Measurements from ENCODE around the gene GATAD2A. TPM values are rescaled to one million over a fixed set of nuclear protein-coding genes. Genes with fewer than 3 reads are reported as not detected.
A peak's percentile ranks its signal among the peaks of the same experiment; 100 is the strongest.

The GATAD2A gene
- total RNA-seq, 1 donor from 2014 or later: 150 TPM

- TF ChIP-seq, protein P1, sequence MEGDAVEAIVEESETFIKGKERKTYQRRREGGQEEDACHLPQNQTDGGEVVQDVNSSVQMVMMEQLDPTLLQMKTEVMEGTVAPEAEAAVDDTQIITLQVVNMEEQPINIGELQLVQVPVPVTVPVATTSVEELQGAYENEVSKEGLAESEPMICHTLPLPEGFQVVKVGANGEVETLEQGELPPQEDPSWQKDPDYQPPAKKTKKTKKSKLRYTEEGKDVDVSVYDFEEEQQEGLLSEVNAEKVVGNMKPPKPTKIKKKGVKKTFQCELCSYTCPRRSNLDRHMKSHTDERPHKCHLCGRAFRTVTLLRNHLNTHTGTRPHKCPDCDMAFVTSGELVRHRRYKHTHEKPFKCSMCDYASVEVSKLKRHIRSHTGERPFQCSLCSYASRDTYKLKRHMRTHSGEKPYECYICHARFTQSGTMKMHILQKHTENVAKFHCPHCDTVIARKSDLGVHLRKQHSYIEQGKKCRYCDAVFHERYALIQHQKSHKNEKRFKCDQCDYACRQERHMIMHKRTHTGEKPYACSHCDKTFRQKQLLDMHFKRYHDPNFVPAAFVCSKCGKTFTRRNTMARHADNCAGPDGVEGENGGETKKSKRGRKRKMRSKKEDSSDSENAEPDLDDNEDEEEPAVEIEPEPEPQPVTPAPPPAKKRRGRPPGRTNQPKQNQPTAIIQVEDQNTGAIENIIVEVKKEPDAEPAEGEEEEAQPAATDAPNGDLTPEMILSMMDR (conservative IDR thresholded peaks at IDR 0.05): no peak
- peaks cover 52% of the 10 kb centered on the region for H3K4me1 Mint-ChIP-seq
- peaks cover 2% of the 10 kb centered on the region for H3K27me3 Mint-ChIP-seq (ENCODE audit: low read depth)
- H3K9me3 Mint-ChIP-seq: no peaks in the 10 kb centered on the region
- peak overlapping the region; percentile 69 for H3K27ac Mint-ChIP-seq (ENCODE audit: unreplicated experiment)
- H3K36me3 Mint-ChIP-seq (ENCODE audit: low read depth): no peaks in the 10 kb centered on the region
- H3K4me3 Mint-ChIP-seq: peak overlapping the region; percentile 99
- no peak for DNase-seq (ENCODE audit: low read depth, low spot score)
Observed at GRCh38 chr19:19406878-19407632, 1.6 kb downstream of the GATAD2A start.

DNA sequence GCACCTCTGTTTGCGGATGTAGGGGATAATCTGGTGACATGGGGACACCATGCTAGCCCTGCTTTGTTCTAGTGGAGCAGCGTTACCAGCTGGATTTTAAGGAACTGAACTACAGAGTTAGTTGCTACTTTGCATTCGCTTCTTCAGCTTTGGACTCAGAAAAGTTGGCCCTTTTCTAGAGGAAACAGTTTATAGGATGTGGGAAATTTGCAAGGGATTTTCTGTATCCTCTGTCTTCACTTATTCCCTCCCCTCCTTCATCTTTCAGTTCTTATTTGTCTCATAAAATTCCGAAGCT lies 2.1 kb downstream of the GATAD2A start:
- H3K9me3 Mint-ChIP-seq: no peaks in the 10 kb centered on the region
- no peaks in the 10 kb centered on the region for H3K36me3 Mint-ChIP-seq (ENCODE audit: low read depth)
- peak overlapping the region; percentile 99 for H3K4me3 Mint-ChIP-seq
- H3K27me3 Mint-ChIP-seq (ENCODE audit: low read depth): peaks cover 2% of the 10 kb centered on the region
- TF ChIP-seq, protein P1 (conservative IDR thresholded peaks at IDR 0.05): no peak
- H3K27ac Mint-ChIP-seq (ENCODE audit: unreplicated experiment): no peak overlapping the region
- H3K4me1 Mint-ChIP-seq: peaks cover 52% of the 10 kb centered on the region
- no peak for DNase-seq (ENCODE audit: low read depth, low spot score)

DNA sequence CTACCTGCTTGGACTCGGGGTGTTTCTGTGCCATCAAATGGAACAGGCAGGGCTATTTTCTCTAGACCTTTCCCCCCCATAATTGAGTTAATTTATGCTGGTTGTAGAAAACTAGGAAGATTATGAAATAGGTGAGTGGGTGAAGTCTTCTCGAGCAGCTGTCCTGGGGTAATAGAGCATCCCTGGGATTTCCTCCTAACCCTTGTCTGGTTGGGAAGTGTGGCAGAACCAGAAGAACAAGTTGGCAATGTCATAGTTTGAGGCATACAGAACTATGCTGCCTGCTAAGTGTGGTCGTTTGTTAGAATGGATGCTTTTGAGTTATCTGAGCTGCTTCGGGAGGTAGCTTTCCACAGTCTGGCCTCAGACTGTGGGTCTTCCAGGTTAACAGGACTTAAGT lies 3.7 kb downstream of the GATAD2A start:
- H3K4me3 Mint-ChIP-seq: peak overlapping the region; percentile 29
- H3K27ac Mint-ChIP-seq (ENCODE audit: unreplicated experiment): peak overlapping the region; percentile 69
- peaks cover 2% of the 10 kb centered on the region for H3K36me3 Mint-ChIP-seq (ENCODE audit: low read depth)
- TF ChIP-seq, protein P1 (conservative IDR thresholded peaks at IDR 0.05): no peak
- DNase-seq (ENCODE audit: low read depth, low spot score): no peak
- peaks cover 57% of the 10 kb centered on the region for H3K4me1 Mint-ChIP-seq
- no peaks in the 10 kb centered on the region for H3K9me3 Mint-ChIP-seq
- no peaks in the 10 kb centered on the region for H3K27me3 Mint-ChIP-seq (ENCODE audit: low read depth)

DNA sequence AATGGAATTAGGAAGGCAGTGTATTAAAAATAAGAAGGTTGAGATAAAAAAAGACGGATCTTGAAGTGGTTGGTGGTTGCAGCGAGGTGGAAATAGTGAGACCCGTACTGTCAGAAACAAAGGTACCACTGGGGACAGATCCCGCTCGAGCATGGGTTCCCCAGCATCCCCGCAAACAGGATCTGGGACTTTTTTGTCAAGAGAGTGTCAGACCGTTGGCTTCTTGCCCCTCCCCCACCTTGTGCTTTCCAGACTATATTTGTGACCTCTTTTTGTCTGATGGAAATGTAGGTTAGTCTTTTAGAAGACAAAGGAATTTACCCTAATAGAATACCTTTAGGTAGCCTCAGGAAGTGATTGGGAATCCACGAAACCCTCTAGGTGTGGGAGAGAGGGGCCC lies 4.2 kb downstream of the GATAD2A start:
- H3K27me3 Mint-ChIP-seq (ENCODE audit: low read depth): no peaks in the 10 kb centered on the region
- peaks cover 57% of the 10 kb centered on the region for H3K4me1 Mint-ChIP-seq
- peak overlapping the region; percentile 29 for H3K4me3 Mint-ChIP-seq
- TF ChIP-seq, protein P1 (conservative IDR thresholded peaks at IDR 0.05): no peak
- no peak for DNase-seq (ENCODE audit: low read depth, low spot score)
- peak overlapping the region; percentile 69 for H3K27ac Mint-ChIP-seq (ENCODE audit: unreplicated experiment)
- peaks cover 2% of the 10 kb centered on the region for H3K36me3 Mint-ChIP-seq (ENCODE audit: low read depth)
- no peaks in the 10 kb centered on the region for H3K9me3 Mint-ChIP-seq

DNA sequence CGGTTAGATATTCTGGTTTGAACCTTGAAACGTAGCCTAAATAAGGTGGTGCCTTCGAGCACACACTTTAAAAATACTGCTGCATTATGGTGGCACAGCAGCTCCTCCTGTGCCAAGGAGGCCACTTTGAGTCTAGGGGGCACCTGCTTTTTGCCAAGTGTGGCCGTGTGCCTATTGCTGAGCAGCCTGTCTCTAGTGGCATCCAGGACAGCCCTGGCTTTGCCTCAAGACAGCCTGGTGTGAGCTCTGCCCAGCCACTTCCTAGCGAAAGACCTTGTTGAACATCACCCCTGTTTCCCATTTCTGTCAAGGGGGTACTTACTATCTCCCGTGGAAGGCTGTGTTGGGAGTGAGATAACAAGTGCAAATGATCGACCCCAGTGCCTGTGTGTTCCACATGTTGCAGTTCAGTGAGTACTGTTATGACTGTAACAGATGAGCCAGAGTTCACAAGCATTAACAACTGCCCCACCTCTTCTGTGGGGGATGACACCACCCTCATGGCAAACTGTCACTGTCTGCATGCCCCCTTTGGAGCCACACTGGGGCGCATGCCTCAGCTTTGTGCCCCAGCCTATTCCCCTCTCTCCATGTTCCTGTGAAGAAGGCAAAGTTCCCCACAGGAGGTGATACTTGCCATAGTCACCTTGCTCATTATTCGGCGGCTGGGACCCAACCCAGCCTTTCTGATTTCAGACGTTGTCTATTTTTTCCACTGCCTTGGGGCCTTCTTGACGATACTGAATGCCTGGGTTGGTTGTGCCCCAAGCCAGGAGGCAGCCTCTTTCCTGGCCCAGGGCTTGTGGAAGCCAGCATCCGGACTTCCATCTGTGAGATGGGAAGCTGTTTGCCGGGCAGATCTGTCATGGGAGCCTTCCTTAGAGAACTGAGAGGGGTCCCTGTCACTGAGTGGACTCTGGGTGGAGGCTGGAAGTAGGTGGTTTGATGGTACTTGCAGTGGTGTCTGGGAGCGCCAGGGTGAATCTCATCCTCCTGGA lies 5.4 kb downstream of the GATAD2A start:
- no peaks in the 10 kb centered on the region for H3K27me3 Mint-ChIP-seq (ENCODE audit: low read depth)
- peaks cover 2% of the 10 kb centered on the region for H3K36me3 Mint-ChIP-seq (ENCODE audit: low read depth)
- peak overlapping the region; percentile 59 for H3K4me3 Mint-ChIP-seq
- no peaks in the 10 kb centered on the region for H3K9me3 Mint-ChIP-seq
- no peak overlapping the region for H3K27ac Mint-ChIP-seq (ENCODE audit: unreplicated experiment)
- H3K4me1 Mint-ChIP-seq: peaks cover 53% of the 10 kb centered on the region
- DNase-seq (ENCODE audit: low read depth, low spot score): no peak
- TF ChIP-seq, protein P1 (conservative IDR thresholded peaks at IDR 0.05): no peak

Measured in neural crest cell (in vitro differentiated cells).